Astrocyte of the cerebellum (primary cell): Measurements from ENCODE around the gene MYEOV.

Source experiments
- DNase-seq: peaks from one replicate; pipeline ENCODE4 v3.0.0-alpha.2; 2011; ENCODE audit warnings: low read depth
- H3K4me3 ChIP-seq: 2 replicates; pipeline ENCODE4 v1.5.1; 2011; ENCODE audit warnings: mild to moderate bottlenecking, low read depth, low read length, moderate library complexity
- CTCF ChIP-seq: IDR thresholded peaks from 2 replicates; pipeline ENCODE4 v1.5.1; 2012; ENCODE audit warnings: low read length, low read depth, moderate library complexity, mild to moderate bottlenecking; ENCODE audit errors: missing control alignments
- in situ Hi-C: cut with HindIII; loops from 2 replicates; pipeline ENCODE4 v1.10.0; 2017; ENCODE audit warnings: low sequenced_read_pairs

Gene MYEOV

GRCh38 chr11:69269926-69270697 lies 23.8 kb upstream of the MYEOV start:
- H3K4me3 ChIP-seq, result no peak overlapping the region
- in situ Hi-C loops, result no loop called here

GRCh38 chr11:69270941-69271340 lies 23.0 kb upstream of the MYEOV start:
- DNase-seq, result no peak
- no peak overlapping the region for H3K4me3 ChIP-seq
- TF ChIP-seq CTCF, result no peak
- in situ Hi-C loops, result no loop called here

More at GRCh38 chr11:69269926-69270697, 23.8 kb upstream of the MYEOV start:
- no peak for DNase-seq
- no peak for TF ChIP-seq CTCF

- no peak overlapping the region for H3K4me3 ChIP-seq
- TF ChIP-seq CTCF, result no peak
- in situ Hi-C loops, result no loop called here
- no peak for DNase-seq
Observed at GRCh38 chr11:69272055-69272454, 21.9 kb upstream of the MYEOV start.

- in situ Hi-C loops, result no loop called here
- H3K4me3 ChIP-seq, result no peak overlapping the region
- TF ChIP-seq CTCF, result no peak
- DNase-seq, result no peak
Observed at GRCh38 chr11:69272831-69273485, 21.0 kb upstream of the MYEOV start.

DNA sequence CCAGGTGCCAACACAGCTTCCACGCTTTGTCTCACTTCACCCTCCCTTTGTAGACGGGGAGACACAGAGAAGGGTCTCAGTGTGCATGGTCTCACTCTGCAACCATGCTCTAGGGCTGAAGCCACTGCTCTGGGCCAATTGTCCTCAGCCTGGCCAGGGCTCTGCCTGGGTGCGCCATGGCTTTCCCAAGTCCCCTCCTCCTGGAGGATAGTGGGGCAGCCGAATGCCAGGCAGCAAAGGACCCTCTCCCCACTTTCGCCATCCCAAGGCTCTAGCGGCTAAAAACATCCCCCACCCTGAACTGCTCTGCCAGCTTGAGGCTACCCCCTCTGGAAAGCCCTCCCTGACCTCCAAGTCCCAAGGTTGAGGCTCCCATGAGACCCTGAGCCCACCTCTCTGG lies 20.4 kb upstream of the MYEOV start:
- no peak for TF ChIP-seq CTCF
- no peak for DNase-seq
- H3K4me3 ChIP-seq, result no peak overlapping the region
- in situ Hi-C loops, result no loop called here

DNA sequence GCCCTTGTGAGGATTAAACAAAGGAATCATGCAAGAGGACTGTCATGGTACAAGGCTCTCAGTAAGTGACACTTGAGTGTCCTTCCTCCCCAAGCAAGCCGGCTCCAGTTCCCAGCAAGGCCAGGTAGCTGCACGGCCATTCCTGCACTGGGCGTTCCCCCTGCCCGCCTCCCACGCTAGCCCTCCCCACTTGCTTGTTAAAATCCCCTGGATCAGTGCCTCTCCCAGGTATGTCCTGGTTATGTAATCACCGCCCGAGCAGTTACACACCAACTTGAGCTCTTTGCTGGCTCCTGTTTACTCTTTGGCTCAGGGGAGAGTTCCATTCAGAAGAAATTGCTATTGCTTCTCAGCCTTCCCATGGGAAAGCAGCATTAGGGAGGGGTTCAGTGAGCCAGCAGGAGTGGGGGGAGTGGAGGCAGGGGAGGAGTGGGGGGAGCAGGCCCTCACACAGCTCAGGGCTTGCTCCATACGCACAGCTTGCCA lies 19.4 kb upstream of the MYEOV start:
- TF ChIP-seq CTCF, result no peak
- in situ Hi-C loops, result no loop called here
- no peak for DNase-seq
- no peak overlapping the region for H3K4me3 ChIP-seq
